DND-41 (cell line): ENCODE results near the gene ARMC9.

Source experiments
- ATAC-seq: fragments of 200-7000 bp; cut with Tn5 transposase; 3 replicates; pipeline ENCODE4 v1.9.1; 2021; ENCODE audit warnings: low read depth; ENCODE audit not compliant: insufficient read depth
- DNase-seq: peaks from one replicate; pipeline ENCODE4 v3.0.0-alpha.2; 2020
- H2AFZ ChIP-seq: 2 replicates; pipeline ENCODE4 v1.6.0; 2012; ENCODE audit warnings: low read depth, low read length
- H3K27ac ChIP-seq: 2 replicates; pipeline ENCODE4 v1.5.1; 2012; ENCODE audit warnings: low read length, inconsistent platforms
- H3K27me3 ChIP-seq: fragments of 200-600 bp; sonication (generic); 2 replicates; pipeline ENCODE4 v1.6.0; 2012; ENCODE audit warnings: low read length, mild to moderate bottlenecking, inconsistent platforms; ENCODE audit not compliant: insufficient read depth, poor library complexity
- H3K36me3 ChIP-seq: 2 replicates; pipeline ENCODE4 v1.5.1; 2012; ENCODE audit warnings: low read length, inconsistent platforms; ENCODE audit not compliant: insufficient read depth
- H3K4me1 ChIP-seq: 2 replicates; pipeline ENCODE4 v1.5.1; 2012; ENCODE audit warnings: mild to moderate bottlenecking, low read length; ENCODE audit not compliant: insufficient read depth
- H3K4me2 ChIP-seq: 2 replicates; pipeline ENCODE4 v1.6.0; 2012; ENCODE audit warnings: mild to moderate bottlenecking, moderate library complexity, low read length, inconsistent platforms; ENCODE audit not compliant: insufficient read depth
- H3K4me3 ChIP-seq, 2 experiments: fragments of 200-600 bp in 1 of 2; shearing (Covaris generic) in 1 of 2; 2 replicates each; pipeline ENCODE4 v1.5.1; 2012 to 2016; ENCODE audit warnings: inconsistent platforms in 2 of 2, low read length in 2 of 2, mild to moderate bottlenecking in 2 of 2, low read depth in 1 of 2, moderate library complexity in 1 of 2
- H3K79me2 ChIP-seq: 2 replicates; pipeline ENCODE4 v1.6.0; 2012; ENCODE audit warnings: low read length, inconsistent platforms; ENCODE audit not compliant: insufficient read depth
- H3K9ac ChIP-seq: 2 replicates; pipeline ENCODE4 v1.6.0; 2012; ENCODE audit warnings: low read depth, mild to moderate bottlenecking, inconsistent platforms, low read length, moderate library complexity
- H3K9me3 ChIP-seq: 2 replicates; pipeline ENCODE4 v1.5.1; 2012; ENCODE audit warnings: low read length, moderate library complexity, mild to moderate bottlenecking, inconsistent platforms; ENCODE audit not compliant: insufficient read depth, severe bottlenecking
- H4K20me1 ChIP-seq: 2 replicates; pipeline ENCODE4 v1.6.0; 2012; ENCODE audit warnings: low read length; ENCODE audit not compliant: insufficient read depth
- EZH2 ChIP-seq: IDR thresholded peaks from 3 replicates; pipeline ENCODE4 v1.6.1; 2012; ENCODE audit warnings: borderline replicate concordance, low read depth, mild to moderate bottlenecking, moderate library complexity, low read length, inconsistent platforms; ENCODE audit not compliant: severe bottlenecking
- TF ChIP-seq, protein P1 (sequence below): IDR thresholded peaks from 2 replicates; pipeline ENCODE4 v1.5.1; 2012; ENCODE audit warnings: borderline replicate concordance, low read length, moderate library complexity, mild to moderate bottlenecking; ENCODE audit not compliant: poor library complexity, severe bottlenecking; ENCODE audit errors: extremely low read depth

Gene ARMC9

GRCh38 chr2:231326404-231326803 lies 128.0 kb downstream of the ARMC9 start:
- no peak for TF ChIP-seq EZH2
- TF ChIP-seq, protein P1, sequence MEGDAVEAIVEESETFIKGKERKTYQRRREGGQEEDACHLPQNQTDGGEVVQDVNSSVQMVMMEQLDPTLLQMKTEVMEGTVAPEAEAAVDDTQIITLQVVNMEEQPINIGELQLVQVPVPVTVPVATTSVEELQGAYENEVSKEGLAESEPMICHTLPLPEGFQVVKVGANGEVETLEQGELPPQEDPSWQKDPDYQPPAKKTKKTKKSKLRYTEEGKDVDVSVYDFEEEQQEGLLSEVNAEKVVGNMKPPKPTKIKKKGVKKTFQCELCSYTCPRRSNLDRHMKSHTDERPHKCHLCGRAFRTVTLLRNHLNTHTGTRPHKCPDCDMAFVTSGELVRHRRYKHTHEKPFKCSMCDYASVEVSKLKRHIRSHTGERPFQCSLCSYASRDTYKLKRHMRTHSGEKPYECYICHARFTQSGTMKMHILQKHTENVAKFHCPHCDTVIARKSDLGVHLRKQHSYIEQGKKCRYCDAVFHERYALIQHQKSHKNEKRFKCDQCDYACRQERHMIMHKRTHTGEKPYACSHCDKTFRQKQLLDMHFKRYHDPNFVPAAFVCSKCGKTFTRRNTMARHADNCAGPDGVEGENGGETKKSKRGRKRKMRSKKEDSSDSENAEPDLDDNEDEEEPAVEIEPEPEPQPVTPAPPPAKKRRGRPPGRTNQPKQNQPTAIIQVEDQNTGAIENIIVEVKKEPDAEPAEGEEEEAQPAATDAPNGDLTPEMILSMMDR: no peak
- Histone ChIP-seq H3K4me3 (no peak overlapping the region), H3K4me2 (no peak overlapping the region), H3K27me3 (no peaks in the 10 kb centered on the region), H3K27ac (no peak overlapping the region), H3K9ac (no peak overlapping the region), H3K4me1 (no peaks in the 10 kb centered on the region), H3K36me3 (no peaks in the 10 kb centered on the region), H4K20me1 (no peaks in the 10 kb centered on the region), H3K79me2 (no peaks in the 10 kb centered on the region), H3K9me3 (no peaks in the 10 kb centered on the region), H2AFZ (no peak overlapping the region)
- no peak for DNase-seq
- ATAC-seq: no peak

- Histone ChIP-seq H3K4me3 (no peak overlapping the region), H3K27me3 (no peaks in the 10 kb centered on the region), H3K4me2 (no peak overlapping the region), H3K36me3 (no peaks in the 10 kb centered on the region), H3K27ac (no peak overlapping the region), H3K79me2 (no peaks in the 10 kb centered on the region), H3K4me1 (no peaks in the 10 kb centered on the region), H3K9ac (no peak overlapping the region), H4K20me1 (no peaks in the 10 kb centered on the region), H2AFZ (no peak overlapping the region), H3K9me3 (no peaks in the 10 kb centered on the region)
- no peak for ATAC-seq
- DNase-seq: no peak
- TF ChIP-seq, protein P1: no peak
- TF ChIP-seq EZH2: no peak
Measured at GRCh38 chr2:231330311-231330710, 131.9 kb downstream of the ARMC9 start.

- H3K9me3 ChIP-seq: no peaks in the 10 kb centered on the region
- no peaks in the 10 kb centered on the region for H3K36me3 ChIP-seq
- no peaks in the 10 kb centered on the region for H4K20me1 ChIP-seq
- TF ChIP-seq EZH2: no peak
- TF ChIP-seq, protein P1: no peak
- DNase-seq (no peak), ATAC-seq (no peak)
- H3K9ac ChIP-seq: no peak overlapping the region
- H3K4me1 ChIP-seq: no peaks in the 10 kb centered on the region
- no peak overlapping the region for H3K27ac ChIP-seq
- H3K79me2 ChIP-seq: no peaks in the 10 kb centered on the region
- H3K4me2 ChIP-seq: no peak overlapping the region
- H2AFZ ChIP-seq: no peak overlapping the region
- H3K27me3 ChIP-seq: no peaks in the 10 kb centered on the region
- H3K4me3 ChIP-seq: no peak overlapping the region
Measured at GRCh38 chr2:231331533-231331932, 133.1 kb downstream of the ARMC9 start.

DNA sequence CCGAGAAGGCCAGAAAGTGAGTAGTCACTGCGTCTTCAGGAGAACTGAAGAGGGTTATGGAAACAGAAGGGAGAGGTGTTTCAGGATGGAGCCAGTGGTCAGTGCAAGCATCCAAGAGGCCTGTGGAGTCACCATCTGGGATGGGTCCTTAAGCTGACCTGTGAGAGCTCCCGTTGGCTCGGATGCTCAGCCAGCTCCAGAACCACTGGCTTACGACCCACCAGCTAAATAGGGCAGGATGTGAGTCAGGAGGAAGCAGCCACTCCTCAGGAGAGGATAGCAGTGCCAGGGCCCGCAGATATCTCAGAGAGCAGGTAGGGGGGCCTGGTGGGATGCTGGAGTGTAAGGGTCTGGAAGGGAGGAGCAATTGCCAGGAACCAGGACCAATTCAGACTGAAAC lies 134.0 kb downstream of the ARMC9 start:
- TF ChIP-seq, protein P1: no peak
- TF ChIP-seq EZH2: no peak
- H3K9me3 ChIP-seq: no peaks in the 10 kb centered on the region
- H3K27ac ChIP-seq: no peak overlapping the region
- H3K4me2 ChIP-seq: no peak overlapping the region
- H3K4me1 ChIP-seq: no peaks in the 10 kb centered on the region
- H3K79me2 ChIP-seq: no peaks in the 10 kb centered on the region
- DNase-seq (no peak), ATAC-seq (no peak)
- no peak overlapping the region for H2AFZ ChIP-seq
- H4K20me1 ChIP-seq: no peaks in the 10 kb centered on the region
- no peak overlapping the region for H3K9ac ChIP-seq
- no peaks in the 10 kb centered on the region for H3K27me3 ChIP-seq
- no peaks in the 10 kb centered on the region for H3K36me3 ChIP-seq
- no peak overlapping the region for H3K4me3 ChIP-seq
